Measurements from ENCODE around the gene OR2D3. TPM values are rescaled to one million over a fixed set of nuclear protein-coding genes. Genes with fewer than 3 reads are reported as not detected.

The OR2D3 gene, protein sequence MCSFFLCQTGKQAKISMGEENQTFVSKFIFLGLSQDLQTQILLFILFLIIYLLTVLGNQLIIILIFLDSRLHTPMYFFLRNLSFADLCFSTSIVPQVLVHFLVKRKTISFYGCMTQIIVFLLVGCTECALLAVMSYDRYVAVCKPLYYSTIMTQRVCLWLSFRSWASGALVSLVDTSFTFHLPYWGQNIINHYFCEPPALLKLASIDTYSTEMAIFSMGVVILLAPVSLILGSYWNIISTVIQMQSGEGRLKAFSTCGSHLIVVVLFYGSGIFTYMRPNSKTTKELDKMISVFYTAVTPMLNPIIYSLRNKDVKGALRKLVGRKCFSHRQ
- not detected in 2 replicates for total RNA-seq
- long read RNA-seq = 0 reads

DNA sequence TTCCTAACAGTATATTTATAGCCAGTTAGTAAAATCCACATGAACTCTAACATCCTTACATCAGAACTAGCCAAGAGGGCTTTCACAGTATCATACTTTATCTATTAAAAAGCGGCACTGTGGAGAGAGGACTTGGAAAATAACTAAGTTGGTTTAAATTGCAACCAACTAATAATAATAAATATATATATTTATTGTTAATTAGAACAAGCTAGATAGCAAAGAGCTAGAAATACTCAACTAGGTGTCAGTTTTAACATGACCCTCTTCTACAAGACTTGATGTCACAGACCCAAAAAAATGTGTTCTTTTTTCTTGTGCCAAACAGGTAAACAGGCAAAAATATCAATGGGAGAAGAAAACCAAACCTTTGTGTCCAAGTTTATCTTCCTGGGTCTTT lies at the start of gene OR2D3:
OR2D3 (plus strand) TSS at position 301 of the 400 bp plus-strand sequence; CDS start at position 301, 0 bp downstream.
- no peaks in the 10 kb centered on the region for H3K4me1 Mint-ChIP-seq (ENCODE audit: unreplicated experiment)
- H3K27me3 Mint-ChIP-seq (ENCODE audit: unreplicated experiment) = peaks cover 5% of the 10 kb centered on the region
- no peak within 1 kb of the TSS for H3K4me3 Mint-ChIP-seq (ENCODE audit: unreplicated experiment)

DNA sequence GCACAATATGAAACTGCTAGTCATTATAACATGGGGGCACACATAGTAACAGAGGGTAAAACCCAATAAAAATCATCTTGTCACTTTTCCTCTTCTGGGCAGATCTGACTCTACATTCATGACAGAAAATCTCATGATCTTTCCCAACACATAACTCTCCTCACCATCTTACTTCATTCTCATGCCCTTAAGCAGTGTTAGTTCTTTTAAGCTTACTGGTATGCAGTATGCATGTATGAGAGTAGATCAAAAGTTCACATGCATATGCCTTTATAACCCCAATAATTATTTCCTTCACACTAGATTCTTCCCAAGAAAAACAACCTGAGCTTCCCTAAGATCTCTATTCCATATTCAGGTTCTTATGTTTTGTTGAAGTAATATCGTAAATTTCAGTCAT lies 49.5 kb upstream of the OR2D3 start:
- Mint-ChIP-seq H3K9me3 (ENCODE audit: unreplicated experiment) (no peaks in the 10 kb centered on the region), H3K4me3 (ENCODE audit: unreplicated experiment) (no peak overlapping the region)

More for the DNA sequence above, at the start of gene OR2D3:
- H3K27ac Mint-ChIP-seq (ENCODE audit: unreplicated experiment) = no peak within 1 kb of the TSS
- TF ChIP-seq, protein P1, sequence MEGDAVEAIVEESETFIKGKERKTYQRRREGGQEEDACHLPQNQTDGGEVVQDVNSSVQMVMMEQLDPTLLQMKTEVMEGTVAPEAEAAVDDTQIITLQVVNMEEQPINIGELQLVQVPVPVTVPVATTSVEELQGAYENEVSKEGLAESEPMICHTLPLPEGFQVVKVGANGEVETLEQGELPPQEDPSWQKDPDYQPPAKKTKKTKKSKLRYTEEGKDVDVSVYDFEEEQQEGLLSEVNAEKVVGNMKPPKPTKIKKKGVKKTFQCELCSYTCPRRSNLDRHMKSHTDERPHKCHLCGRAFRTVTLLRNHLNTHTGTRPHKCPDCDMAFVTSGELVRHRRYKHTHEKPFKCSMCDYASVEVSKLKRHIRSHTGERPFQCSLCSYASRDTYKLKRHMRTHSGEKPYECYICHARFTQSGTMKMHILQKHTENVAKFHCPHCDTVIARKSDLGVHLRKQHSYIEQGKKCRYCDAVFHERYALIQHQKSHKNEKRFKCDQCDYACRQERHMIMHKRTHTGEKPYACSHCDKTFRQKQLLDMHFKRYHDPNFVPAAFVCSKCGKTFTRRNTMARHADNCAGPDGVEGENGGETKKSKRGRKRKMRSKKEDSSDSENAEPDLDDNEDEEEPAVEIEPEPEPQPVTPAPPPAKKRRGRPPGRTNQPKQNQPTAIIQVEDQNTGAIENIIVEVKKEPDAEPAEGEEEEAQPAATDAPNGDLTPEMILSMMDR (IDR thresholded peaks at IDR 0.05) = no peak
- H3K9me3 Mint-ChIP-seq (ENCODE audit: unreplicated experiment) = no peaks in the 10 kb centered on the region
- no peaks in the 10 kb centered on the region for H3K36me3 Mint-ChIP-seq (ENCODE audit: unreplicated experiment)
- DNase-seq (ENCODE audit: extremely low spot score, unreplicated experiment) = no peak

DNA sequence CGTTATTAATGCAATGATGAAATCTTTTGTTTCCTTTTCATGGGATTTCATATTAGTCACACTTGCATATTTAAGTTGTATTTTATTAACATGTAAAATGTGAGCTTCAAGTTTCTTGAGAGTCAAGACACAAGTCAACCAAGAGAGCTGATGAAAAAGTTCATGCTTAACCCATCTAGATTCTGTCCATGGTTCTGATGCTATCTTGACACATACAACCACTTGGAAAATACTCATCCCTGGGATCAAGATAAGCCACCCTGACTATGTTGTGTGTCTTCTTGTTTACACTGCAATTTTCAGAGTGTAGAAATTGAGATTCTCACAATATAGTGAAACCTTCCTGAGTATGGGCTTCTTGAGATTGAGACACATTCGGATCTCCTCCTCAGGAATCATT lies 45.0 kb upstream of the OR2D3 start:
- H3K27me3 Mint-ChIP-seq (ENCODE audit: unreplicated experiment) = peaks cover 3% of the 10 kb centered on the region
- H3K4me3 Mint-ChIP-seq (ENCODE audit: unreplicated experiment) = no peak overlapping the region
- no peaks in the 10 kb centered on the region for H3K9me3 Mint-ChIP-seq (ENCODE audit: unreplicated experiment)
- no peak for DNase-seq (ENCODE audit: extremely low spot score, unreplicated experiment)
- no peak overlapping the region for H3K27ac Mint-ChIP-seq (ENCODE audit: unreplicated experiment)
- TF ChIP-seq, protein P1 (IDR thresholded peaks at IDR 0.05) = no peak
- no peaks in the 10 kb centered on the region for H3K4me1 Mint-ChIP-seq (ENCODE audit: unreplicated experiment)
- H3K36me3 Mint-ChIP-seq (ENCODE audit: unreplicated experiment) = no peaks in the 10 kb centered on the region

More for the DNA sequence above, 49.5 kb upstream of the OR2D3 start:
- Mint-ChIP-seq H3K27ac (ENCODE audit: unreplicated experiment) (no peak overlapping the region), H3K4me1 (ENCODE audit: unreplicated experiment) (no peaks in the 10 kb centered on the region), H3K27me3 (ENCODE audit: unreplicated experiment) (peaks cover 3% of the 10 kb centered on the region), H3K36me3 (ENCODE audit: unreplicated experiment) (no peaks in the 10 kb centered on the region)
- DNase-seq (ENCODE audit: extremely low spot score, unreplicated experiment) = no peak
- TF ChIP-seq, protein P1 (IDR thresholded peaks at IDR 0.05) = no peak

DNA sequence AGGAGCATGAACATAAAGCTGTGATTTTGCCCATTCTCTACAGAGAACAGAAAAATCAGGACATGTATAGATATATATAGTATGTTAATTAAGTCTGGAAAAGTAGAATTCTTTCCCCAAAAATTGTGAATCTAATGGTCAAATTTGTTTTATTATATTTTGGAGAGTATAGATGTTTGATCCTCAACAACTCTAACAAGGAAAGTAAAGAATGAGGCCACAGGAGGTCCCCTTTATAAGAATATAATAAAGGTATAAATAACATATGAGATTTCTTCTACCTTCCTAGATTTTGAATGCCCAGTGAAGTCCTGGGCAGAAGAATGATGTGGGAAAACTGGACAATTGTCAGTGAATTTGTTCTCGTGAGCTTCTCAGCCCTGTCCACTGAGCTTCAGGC lies 44.5 kb upstream of the OR2D3 start, which contains the start of gene OR10A4:
OR10A4 (plus strand) TSS at position 301 of the 400 bp plus-strand sequence; CDS start at position 324, 23 bp downstream.
- H3K27ac Mint-ChIP-seq (ENCODE audit: unreplicated experiment) = no peak within 1 kb of the TSS
- H3K4me1 Mint-ChIP-seq (ENCODE audit: unreplicated experiment) = no peaks in the 10 kb centered on the region
- peaks cover 3% of the 10 kb centered on the region for H3K27me3 Mint-ChIP-seq (ENCODE audit: unreplicated experiment)
- H3K4me3 Mint-ChIP-seq (ENCODE audit: unreplicated experiment) = no peak within 1 kb of the TSS
- H3K36me3 Mint-ChIP-seq (ENCODE audit: unreplicated experiment) = no peaks in the 10 kb centered on the region
- no peaks in the 10 kb centered on the region for H3K9me3 Mint-ChIP-seq (ENCODE audit: unreplicated experiment)
- TF ChIP-seq, protein P1 (IDR thresholded peaks at IDR 0.05) = no peak
- DNase-seq (ENCODE audit: extremely low spot score, unreplicated experiment) = no peak

DNA sequence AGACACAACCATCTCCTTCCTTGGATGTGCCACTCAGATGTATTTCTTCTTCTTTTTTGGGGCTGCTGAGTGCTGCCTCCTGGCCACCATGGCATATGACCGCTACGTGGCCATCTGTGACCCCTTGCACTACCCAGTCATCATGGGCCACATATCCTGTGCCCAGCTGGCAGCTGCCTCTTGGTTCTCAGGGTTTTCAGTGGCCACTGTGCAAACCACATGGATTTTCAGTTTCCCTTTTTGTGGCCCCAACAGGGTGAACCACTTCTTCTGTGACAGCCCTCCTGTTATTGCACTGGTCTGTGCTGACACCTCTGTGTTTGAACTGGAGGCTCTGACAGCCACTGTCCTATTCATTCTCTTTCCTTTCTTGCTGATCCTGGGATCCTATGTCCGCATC lies 43.9 kb upstream of the OR2D3 start:
- H3K4me3 Mint-ChIP-seq (ENCODE audit: unreplicated experiment) = no peak overlapping the region
- TF ChIP-seq, protein P1 (IDR thresholded peaks at IDR 0.05) = no peak
- DNase-seq (ENCODE audit: extremely low spot score, unreplicated experiment) = no peak
- H3K9me3 Mint-ChIP-seq (ENCODE audit: unreplicated experiment) = no peaks in the 10 kb centered on the region
- H3K27ac Mint-ChIP-seq (ENCODE audit: unreplicated experiment) = no peak overlapping the region
- no peaks in the 10 kb centered on the region for H3K36me3 Mint-ChIP-seq (ENCODE audit: unreplicated experiment)
- peaks cover 3% of the 10 kb centered on the region for H3K27me3 Mint-ChIP-seq (ENCODE audit: unreplicated experiment)
- H3K4me1 Mint-ChIP-seq (ENCODE audit: unreplicated experiment) = no peaks in the 10 kb centered on the region
